ENCODE data around the gene CLEC14A.

Gene CLEC14A

DNA sequence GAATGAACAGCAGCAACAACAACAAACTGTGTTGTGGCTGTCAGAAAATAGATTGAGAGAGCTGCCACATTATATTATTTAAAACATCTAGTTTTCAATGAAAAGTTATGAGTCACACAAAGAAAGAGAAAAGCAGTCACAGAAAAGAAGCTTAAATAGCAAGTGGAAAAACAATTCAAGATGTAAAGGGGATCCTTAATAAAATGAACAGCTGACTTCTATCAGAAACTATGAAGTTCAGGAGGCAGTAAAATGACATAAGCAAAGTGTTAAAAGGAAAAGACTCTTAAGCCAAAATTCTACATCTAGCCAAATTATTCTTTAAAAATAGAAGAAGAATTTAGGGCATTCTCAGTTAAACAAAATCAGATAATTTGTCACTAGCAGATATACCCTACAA, 5.6 kb downstream of the CLEC14A start:
- H3K4me1 ChIP-seq (ENCODE audit: control insufficient read depth, insufficient read depth, low read length): no peaks in the 10 kb centered on the region
- no peak overlapping the region for H3K27ac ChIP-seq (ENCODE audit: insufficient read depth, low read depth, low read length, poor library complexity, severe bottlenecking)
- peaks cover 24% of the 10 kb centered on the region for H3K27me3 ChIP-seq (ENCODE audit: control insufficient read depth, insufficient read depth, low read length, poor library complexity, severe bottlenecking)
- H3K9me3 ChIP-seq (ENCODE audit: control insufficient read depth, low read length): no peaks in the 10 kb centered on the region
- no peaks in the 10 kb centered on the region for H3K36me3 ChIP-seq (ENCODE audit: control insufficient read depth, insufficient read depth, low read length)
- H3K4me3 ChIP-seq (ENCODE audit: insufficient read depth, low read depth, low read length): no peak overlapping the region

DNA sequence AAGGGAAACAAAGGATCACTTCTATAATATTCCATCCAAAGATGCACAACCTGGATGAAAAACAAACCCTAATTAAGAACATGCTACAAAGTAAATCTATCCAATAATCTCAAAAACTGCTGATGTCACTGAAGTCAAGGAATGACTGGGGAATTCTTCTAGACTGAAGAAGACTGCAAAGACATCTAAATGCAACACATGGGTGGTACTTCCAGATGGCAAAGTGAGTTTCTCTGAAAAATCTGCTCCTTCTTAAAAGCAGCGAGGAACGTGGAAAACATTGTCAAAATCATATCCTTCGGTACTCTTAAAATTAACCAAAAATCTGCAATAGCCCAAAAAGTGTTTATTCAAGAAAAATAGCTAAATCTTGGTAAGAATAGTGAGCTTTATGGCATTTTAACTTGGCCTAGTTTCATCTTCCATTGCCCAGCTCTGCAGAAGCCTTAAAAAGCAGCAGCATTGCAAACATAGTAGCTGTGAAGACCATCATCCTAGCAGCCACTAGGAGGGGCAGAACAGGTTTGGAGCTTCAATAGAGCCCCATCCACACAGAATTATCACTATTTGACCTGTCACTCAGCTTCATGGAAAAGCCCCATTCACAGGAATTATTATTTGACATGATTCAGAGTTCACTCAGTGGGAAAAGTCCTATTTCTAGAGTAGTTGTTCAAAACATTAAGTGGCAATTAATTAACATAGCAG, 7.4 kb downstream of the CLEC14A start:
- Histone ChIP-seq H3K4me3 (ENCODE audit: insufficient read depth, low read depth, low read length) (no peak overlapping the region), H3K36me3 (ENCODE audit: control insufficient read depth, insufficient read depth, low read length) (no peaks in the 10 kb centered on the region), H3K27ac (ENCODE audit: insufficient read depth, low read depth, low read length, poor library complexity, severe bottlenecking) (no peak overlapping the region), H3K4me1 (ENCODE audit: control insufficient read depth, insufficient read depth, low read length) (no peaks in the 10 kb centered on the region), H3K27me3 (ENCODE audit: control insufficient read depth, insufficient read depth, low read length, poor library complexity, severe bottlenecking) (peaks cover 5% of the 10 kb centered on the region), H3K9me3 (ENCODE audit: control insufficient read depth, low read length) (no peaks in the 10 kb centered on the region)
- WGBS, 2 experiments: 73 to 97% methylated on average over 2 to 3 of the region's 3 CpGs

DNA sequence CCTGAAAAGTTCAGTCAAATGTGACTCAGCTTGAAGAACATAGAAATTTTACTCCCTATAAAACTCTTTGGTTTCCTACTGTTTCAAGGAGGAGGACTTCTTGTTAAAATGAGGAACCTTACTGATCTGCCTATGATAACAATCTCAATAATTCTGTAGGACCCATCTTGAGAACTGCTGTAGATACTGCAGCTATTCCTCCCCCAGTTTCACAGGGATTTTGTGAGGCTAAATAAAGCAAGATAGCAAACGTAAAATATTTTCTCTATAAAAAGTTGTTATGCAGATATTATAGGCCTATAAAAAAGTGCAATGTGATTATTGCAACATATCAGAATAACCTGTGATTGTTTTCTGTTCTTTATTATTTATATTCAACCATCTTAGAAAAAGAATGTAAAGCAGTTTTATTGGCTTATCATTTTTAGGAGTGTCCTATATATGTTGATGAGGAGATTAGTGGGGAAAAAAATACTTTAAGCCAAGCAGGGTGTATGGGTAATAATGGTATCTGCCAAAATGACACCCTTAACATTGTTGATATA, 12.1 kb downstream of the CLEC14A start:
- H3K27ac ChIP-seq (ENCODE audit: insufficient read depth, low read depth, low read length, poor library complexity, severe bottlenecking): no peak overlapping the region
- H3K4me3 ChIP-seq (ENCODE audit: insufficient read depth, low read depth, low read length): no peak overlapping the region
- H3K27me3 ChIP-seq (ENCODE audit: control insufficient read depth, insufficient read depth, low read length, poor library complexity, severe bottlenecking): no peaks in the 10 kb centered on the region
- H3K36me3 ChIP-seq (ENCODE audit: control insufficient read depth, insufficient read depth, low read length): no peaks in the 10 kb centered on the region
- WGBS, 2 experiments: 100% methylated on average over 1 of the region's 1 CpG; no CpG with 5 or more reads in 1 of the 2 experiments
- H3K4me1 ChIP-seq (ENCODE audit: control insufficient read depth, insufficient read depth, low read length): no peaks in the 10 kb centered on the region
- no peaks in the 10 kb centered on the region for H3K9me3 ChIP-seq (ENCODE audit: control insufficient read depth, low read length)

DNA sequence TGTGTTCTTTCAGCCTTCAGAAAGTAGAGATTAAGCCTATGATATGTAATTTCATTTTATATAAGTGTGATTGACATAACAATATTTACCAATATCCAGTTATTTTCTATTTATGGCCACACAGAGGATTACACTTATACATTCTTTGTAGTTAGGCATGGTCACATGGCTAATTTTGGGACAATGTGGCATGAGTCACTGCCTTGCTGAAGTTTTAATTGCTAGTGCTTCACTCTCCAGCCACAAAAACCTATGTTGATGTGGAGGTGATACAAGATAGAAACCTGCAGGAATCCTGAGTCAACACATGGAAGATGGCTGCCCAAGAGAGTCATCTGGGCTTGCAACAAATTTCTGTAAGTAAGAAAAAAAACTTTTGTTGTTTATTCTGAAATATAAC, 17.0 kb downstream of the CLEC14A start:
- H3K4me1 ChIP-seq (ENCODE audit: control insufficient read depth, insufficient read depth, low read length): no peaks in the 10 kb centered on the region
- H3K36me3 ChIP-seq (ENCODE audit: control insufficient read depth, insufficient read depth, low read length): no peaks in the 10 kb centered on the region
- no peak overlapping the region for H3K27ac ChIP-seq (ENCODE audit: insufficient read depth, low read depth, low read length, poor library complexity, severe bottlenecking)
- no peaks in the 10 kb centered on the region for H3K9me3 ChIP-seq (ENCODE audit: control insufficient read depth, low read length)
- H3K4me3 ChIP-seq (ENCODE audit: insufficient read depth, low read depth, low read length): no peak overlapping the region
- H3K27me3 ChIP-seq (ENCODE audit: control insufficient read depth, insufficient read depth, low read length, poor library complexity, severe bottlenecking): no peaks in the 10 kb centered on the region

DNA sequence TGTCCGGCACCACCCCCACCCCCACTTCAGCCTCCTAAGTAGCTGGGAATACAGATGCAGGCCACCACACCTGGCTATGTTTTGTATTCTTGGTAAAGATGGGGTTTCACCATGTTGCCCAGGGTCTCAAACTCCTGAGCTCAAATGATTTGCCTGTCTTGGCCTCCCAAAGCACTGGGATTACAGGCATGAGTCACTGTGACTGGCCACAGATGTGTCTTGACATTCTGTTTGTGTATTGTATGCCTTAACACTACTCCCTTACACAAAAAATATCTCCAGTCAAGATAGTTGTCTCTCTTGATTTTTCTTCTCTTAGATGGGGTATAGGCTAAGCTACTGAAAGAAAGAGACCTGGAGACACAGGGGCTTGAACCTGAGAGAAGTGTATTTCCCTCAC, 17.6 kb downstream of the CLEC14A start:
- no peaks in the 10 kb centered on the region for H3K27me3 ChIP-seq (ENCODE audit: control insufficient read depth, insufficient read depth, low read length, poor library complexity, severe bottlenecking)
- H3K4me3 ChIP-seq (ENCODE audit: insufficient read depth, low read depth, low read length): no peak overlapping the region
- H3K36me3 ChIP-seq (ENCODE audit: control insufficient read depth, insufficient read depth, low read length): no peaks in the 10 kb centered on the region
- H3K4me1 ChIP-seq (ENCODE audit: control insufficient read depth, insufficient read depth, low read length): no peaks in the 10 kb centered on the region
- 100% methylated on average over 1 of the region's 1 CpG; no CpG with 5 or more reads in 1 of the 2 experiments for WGBS, 2 experiments
- no peak overlapping the region for H3K27ac ChIP-seq (ENCODE audit: insufficient read depth, low read depth, low read length, poor library complexity, severe bottlenecking)
- H3K9me3 ChIP-seq (ENCODE audit: control insufficient read depth, low read length): no peaks in the 10 kb centered on the region

DNA sequence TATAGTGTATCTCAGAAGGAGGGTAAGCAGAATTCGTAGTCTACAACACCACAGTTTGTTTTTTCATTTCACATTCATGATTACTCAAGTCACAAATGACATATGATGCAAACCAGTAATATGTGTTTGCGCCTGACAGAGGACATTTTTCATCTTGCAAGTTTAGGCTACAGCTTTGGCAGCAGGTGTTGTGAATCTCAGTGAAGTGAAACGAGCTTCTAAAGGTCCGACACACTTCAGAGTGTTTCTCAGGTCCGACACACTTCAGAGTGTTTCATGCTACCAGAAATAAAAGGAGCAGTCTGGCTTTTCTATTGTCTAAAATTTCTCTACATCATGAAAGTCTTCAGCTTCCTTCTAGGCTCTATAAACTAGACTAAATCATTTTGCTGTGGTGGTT, 22.7 kb downstream of the CLEC14A start:
- no peaks in the 10 kb centered on the region for H3K4me1 ChIP-seq (ENCODE audit: control insufficient read depth, insufficient read depth, low read length)
- no peaks in the 10 kb centered on the region for H3K27me3 ChIP-seq (ENCODE audit: control insufficient read depth, insufficient read depth, low read length, poor library complexity, severe bottlenecking)
- H3K9me3 ChIP-seq (ENCODE audit: control insufficient read depth, low read length): no peaks in the 10 kb centered on the region
- no peaks in the 10 kb centered on the region for H3K36me3 ChIP-seq (ENCODE audit: control insufficient read depth, insufficient read depth, low read length)
- no peak overlapping the region for H3K27ac ChIP-seq (ENCODE audit: insufficient read depth, low read depth, low read length, poor library complexity, severe bottlenecking)
- no peak overlapping the region for H3K4me3 ChIP-seq (ENCODE audit: insufficient read depth, low read depth, low read length)
- WGBS, 2 experiments: 87 to 92% methylated on average over 5 of the region's 5 CpGs

DNA sequence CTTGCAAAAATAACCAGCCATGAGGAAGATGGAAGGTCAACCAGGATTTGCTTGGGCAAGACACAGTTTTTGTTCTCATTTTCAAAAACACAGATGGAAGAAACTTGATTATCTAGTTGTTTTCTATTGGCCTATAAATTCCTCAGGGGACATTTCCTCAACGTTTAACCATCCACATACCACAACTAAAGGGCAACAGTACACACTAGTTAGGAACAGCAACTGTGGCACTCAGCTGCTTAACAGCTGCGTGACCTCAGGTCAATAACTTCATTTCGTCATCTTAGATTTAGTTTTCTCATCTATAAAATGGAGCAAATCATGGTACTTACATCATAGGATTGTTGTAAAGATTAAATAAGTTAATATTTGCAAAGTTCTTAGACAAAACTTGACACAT, 29.5 kb downstream of the CLEC14A start:
- no peak overlapping the region for H3K27ac ChIP-seq (ENCODE audit: insufficient read depth, low read depth, low read length, poor library complexity, severe bottlenecking)
- H3K9me3 ChIP-seq (ENCODE audit: control insufficient read depth, low read length): no peaks in the 10 kb centered on the region
- no peaks in the 10 kb centered on the region for H3K27me3 ChIP-seq (ENCODE audit: control insufficient read depth, insufficient read depth, low read length, poor library complexity, severe bottlenecking)
- H3K4me1 ChIP-seq (ENCODE audit: control insufficient read depth, insufficient read depth, low read length): no peaks in the 10 kb centered on the region
- H3K4me3 ChIP-seq (ENCODE audit: insufficient read depth, low read depth, low read length): no peak overlapping the region
- no peaks in the 10 kb centered on the region for H3K36me3 ChIP-seq (ENCODE audit: control insufficient read depth, insufficient read depth, low read length)
- WGBS, 2 experiments: 82 to 94% methylated on average over 3 of the region's 3 CpGs

DNA sequence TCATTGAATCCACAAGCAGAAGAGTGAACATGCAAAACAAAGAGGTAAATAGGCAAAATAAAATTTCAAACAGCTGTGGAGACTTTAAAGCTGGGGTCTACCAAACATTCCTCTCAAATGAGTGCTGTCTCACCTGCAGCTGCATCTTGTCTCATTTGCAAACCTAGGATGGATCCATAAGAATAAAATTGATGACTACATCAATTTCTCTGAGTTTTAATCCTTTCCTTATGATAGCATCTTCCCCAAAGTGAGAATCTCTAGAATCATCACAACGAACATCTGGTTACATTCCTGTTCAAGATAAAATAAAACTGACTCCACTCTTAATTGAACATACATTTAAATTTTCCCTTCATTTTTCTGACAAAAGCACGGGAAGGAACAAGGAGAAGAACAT, 29.9 kb downstream of the CLEC14A start:
- no peak overlapping the region for H3K4me3 ChIP-seq (ENCODE audit: insufficient read depth, low read depth, low read length)
- H3K9me3 ChIP-seq (ENCODE audit: control insufficient read depth, low read length): no peaks in the 10 kb centered on the region
- H3K36me3 ChIP-seq (ENCODE audit: control insufficient read depth, insufficient read depth, low read length): no peaks in the 10 kb centered on the region
- WGBS, 2 experiments: 93 to 96% methylated on average over 2 of the region's 2 CpGs
- no peaks in the 10 kb centered on the region for H3K4me1 ChIP-seq (ENCODE audit: control insufficient read depth, insufficient read depth, low read length)
- H3K27me3 ChIP-seq (ENCODE audit: control insufficient read depth, insufficient read depth, low read length, poor library complexity, severe bottlenecking): no peaks in the 10 kb centered on the region
- no peak overlapping the region for H3K27ac ChIP-seq (ENCODE audit: insufficient read depth, low read depth, low read length, poor library complexity, severe bottlenecking)

DNA sequence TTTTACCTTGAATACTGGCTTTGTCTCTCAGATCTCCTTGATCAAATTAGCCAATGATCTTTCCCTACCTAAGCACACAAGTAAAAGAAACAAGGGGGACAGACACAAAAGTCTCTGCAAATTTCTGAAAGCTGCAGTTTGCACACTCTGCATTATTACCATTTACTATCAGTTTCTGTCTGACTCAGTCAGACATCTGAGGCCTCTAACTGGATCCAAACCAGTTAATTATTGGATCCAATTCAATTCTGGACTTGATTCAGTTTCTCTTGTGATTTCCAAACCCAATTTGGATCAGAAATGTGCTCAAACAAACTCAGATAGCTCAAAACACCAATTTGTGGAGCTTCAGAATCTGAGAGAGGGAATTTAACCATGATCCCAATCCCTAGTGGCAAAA, 31.6 kb downstream of the CLEC14A start:
- H3K36me3 ChIP-seq (ENCODE audit: control insufficient read depth, insufficient read depth, low read length): no peaks in the 10 kb centered on the region
- no peaks in the 10 kb centered on the region for H3K9me3 ChIP-seq (ENCODE audit: control insufficient read depth, low read length)
- H3K4me1 ChIP-seq (ENCODE audit: control insufficient read depth, insufficient read depth, low read length): no peaks in the 10 kb centered on the region

DNA sequence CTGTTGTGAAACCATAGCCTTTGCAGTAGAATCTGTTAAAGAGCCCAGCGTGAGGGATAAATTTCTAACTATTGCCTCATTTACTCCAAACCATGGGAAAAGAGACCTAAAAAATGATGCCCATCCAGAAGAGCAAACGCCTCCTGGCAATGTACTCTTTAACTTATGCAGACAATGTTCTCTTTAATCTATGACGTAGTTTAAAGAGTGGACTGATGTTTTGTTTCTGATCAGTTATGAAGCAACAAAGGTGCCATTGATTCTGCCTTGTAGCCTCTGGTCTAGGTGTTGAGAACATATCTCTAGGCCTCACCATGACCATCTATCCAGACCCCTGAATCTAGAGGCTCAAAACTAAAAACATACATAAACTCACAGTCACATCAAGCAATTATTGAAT, 34.8 kb downstream of the CLEC14A start:
- H3K27me3 ChIP-seq (ENCODE audit: control insufficient read depth, insufficient read depth, low read length, poor library complexity, severe bottlenecking): no peaks in the 10 kb centered on the region
- H3K9me3 ChIP-seq (ENCODE audit: control insufficient read depth, low read length): no peaks in the 10 kb centered on the region
- WGBS, 2 experiments: 89 to 94% methylated on average over 2 to 3 of the region's 3 CpGs
- H3K27ac ChIP-seq (ENCODE audit: insufficient read depth, low read depth, low read length, poor library complexity, severe bottlenecking): no peak overlapping the region
- H3K36me3 ChIP-seq (ENCODE audit: control insufficient read depth, insufficient read depth, low read length): no peaks in the 10 kb centered on the region
- H3K4me3 ChIP-seq (ENCODE audit: insufficient read depth, low read depth, low read length): no peak overlapping the region
- H3K4me1 ChIP-seq (ENCODE audit: control insufficient read depth, insufficient read depth, low read length): no peaks in the 10 kb centered on the region

More for the DNA sequence above, 31.6 kb downstream of the CLEC14A start:
- H3K27me3 ChIP-seq (ENCODE audit: control insufficient read depth, insufficient read depth, low read length, poor library complexity, severe bottlenecking): no peaks in the 10 kb centered on the region
- no peak overlapping the region for H3K4me3 ChIP-seq (ENCODE audit: insufficient read depth, low read depth, low read length)
- H3K27ac ChIP-seq (ENCODE audit: insufficient read depth, low read depth, low read length, poor library complexity, severe bottlenecking): no peak overlapping the region

DNA sequence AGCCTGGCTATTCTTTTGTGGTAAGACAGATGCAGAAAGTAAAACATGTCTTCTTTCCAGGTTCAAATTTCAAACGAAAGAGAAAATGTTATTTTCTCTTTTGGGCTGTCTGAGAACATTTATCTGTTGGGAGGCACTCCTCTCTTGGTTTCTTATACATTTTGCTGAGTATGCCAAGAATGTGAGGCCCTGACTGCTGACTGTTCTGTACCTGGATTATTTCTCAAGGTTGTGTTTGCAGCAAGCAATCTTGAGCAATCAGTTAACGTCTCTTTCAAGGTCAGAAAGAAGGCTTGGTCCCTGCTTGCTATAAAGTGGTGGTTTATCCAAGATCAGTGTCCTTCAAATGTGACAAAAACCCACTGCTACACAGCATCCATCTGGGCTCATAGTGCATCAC, 38.3 kb downstream of the CLEC14A start:
- Histone ChIP-seq H3K4me1 (ENCODE audit: control insufficient read depth, insufficient read depth, low read length) (no peaks in the 10 kb centered on the region), H3K27ac (ENCODE audit: insufficient read depth, low read depth, low read length, poor library complexity, severe bottlenecking) (no peak overlapping the region)

More for the DNA sequence above, 38.3 kb downstream of the CLEC14A start:
- no peaks in the 10 kb centered on the region for H3K36me3 ChIP-seq (ENCODE audit: control insufficient read depth, insufficient read depth, low read length)
- 83 to 85% methylated on average over 2 of the region's 2 CpGs for WGBS, 2 experiments
- no peaks in the 10 kb centered on the region for H3K9me3 ChIP-seq (ENCODE audit: control insufficient read depth, low read length)
- H3K27me3 ChIP-seq (ENCODE audit: control insufficient read depth, insufficient read depth, low read length, poor library complexity, severe bottlenecking): peaks cover 19% of the 10 kb centered on the region
- H3K4me3 ChIP-seq (ENCODE audit: insufficient read depth, low read depth, low read length): no peak overlapping the region

Data from ectodermal cell (in vitro differentiated cells).